Keratinocyte (primary cell): ENCODE results near the gene NDEL1. TPM values are rescaled to one million over a fixed set of nuclear protein-coding genes. Genes with fewer than 3 reads are reported as not detected.

Experiments used
- DNase-seq: peaks from one replicate; pipeline ENCODE4 v3.0.0-alpha.2; 2011; ENCODE audit warnings: low read depth, missing footprints, low spot score
- FAIRE-seq: peaks from 2 replicates; lab custom pipeline; 2011; peaks lifted over from hg19 to GRCh38; lab: Jason Lieb, UNC
- H2AFZ ChIP-seq: 2 replicates; pipeline ENCODE4 v1.6.0; 2012; ENCODE audit warnings: low read length, control low read depth, inconsistent platforms; ENCODE audit not compliant: control insufficient read depth
- H3K27ac ChIP-seq: 2 replicates; pipeline ENCODE4 v1.5.1; 2011; ENCODE audit warnings: low read length; ENCODE audit not compliant: control insufficient read depth, insufficient read depth
- H3K27me3 ChIP-seq: 3 replicates; pipeline ENCODE4 v1.6.0; 2011; ENCODE audit warnings: low read length; ENCODE audit not compliant: control insufficient read depth, insufficient read depth; ENCODE audit errors: extremely low read depth
- H3K36me3 ChIP-seq, 2 experiments: 2 replicates in 1 of 2; 3 replicates in 1 of 2; pipeline ENCODE4 v1.5.1; 2011; ENCODE audit warnings: low read length in 2 of 2, mild to moderate bottlenecking in 1 of 2; ENCODE audit not compliant: control insufficient read depth in 2 of 2, insufficient read depth in 2 of 2; ENCODE audit errors: extremely low read depth in 1 of 2
- H3K4me1 ChIP-seq: 3 replicates; pipeline ENCODE4 v1.5.1; 2011; ENCODE audit warnings: low read length; ENCODE audit not compliant: control insufficient read depth, insufficient read depth; ENCODE audit errors: extremely low read depth
- H3K4me2 ChIP-seq: 3 replicates; pipeline ENCODE4 v1.6.0; 2011; ENCODE audit warnings: low read depth, low read length; ENCODE audit not compliant: control insufficient read depth, insufficient read depth; ENCODE audit errors: extremely low read depth
- H3K4me3 ChIP-seq, 3 experiments: fragments of 200-600 bp in 1 of 3; sonication (generic) in 1 of 3; 2 replicates in 2 of 3; 3 replicates in 1 of 3; pipeline ENCODE4 v1.5.1; 2011 to 2016; ENCODE audit warnings: low read length in 3 of 3, mild to moderate bottlenecking in 3 of 3, control low read depth in 2 of 3, inconsistent platforms in 1 of 3, low read depth in 1 of 3, mixed read lengths in 1 of 3, mixed run types in 1 of 3, moderate library complexity in 1 of 3; ENCODE audit not compliant: control insufficient read depth in 2 of 3, insufficient read depth in 2 of 3; ENCODE audit errors: extremely low read depth in 1 of 3
- H3K79me2 ChIP-seq: 2 replicates; pipeline ENCODE4 v1.6.0; 2012; ENCODE audit warnings: low read length; ENCODE audit not compliant: control insufficient read depth, insufficient read depth
- H3K9ac ChIP-seq: 3 replicates; pipeline ENCODE4 v1.6.0; 2011; ENCODE audit warnings: low read length; ENCODE audit not compliant: control insufficient read depth, insufficient read depth; ENCODE audit errors: extremely low read depth
- H3K9me1 ChIP-seq: 3 replicates; pipeline ENCODE4 v1.6.0; 2011; ENCODE audit warnings: low read length; ENCODE audit not compliant: control insufficient read depth, insufficient read depth; ENCODE audit errors: extremely low read depth
- H3K9me3 ChIP-seq: 2 replicates; pipeline ENCODE4 v1.5.1; 2012; ENCODE audit warnings: low read depth, low read length; ENCODE audit not compliant: control insufficient read depth
- H4K20me1 ChIP-seq: 3 replicates; pipeline ENCODE4 v1.6.0; 2011; ENCODE audit warnings: low read length; ENCODE audit not compliant: control insufficient read depth, insufficient read depth; ENCODE audit errors: extremely low read depth
- CTCF ChIP-seq, 3 experiments: IDR thresholded peaks in 1 of 3; conservative IDR thresholded peaks in 1 of 3; optimal IDR thresholded peaks in 1 of 3; 2 replicates in 2 of 3; 3 replicates in 1 of 3; pipeline versions ENCODE3 to v1.5.1; 2011; ENCODE audit warnings: low read length in 3 of 3, mild to moderate bottlenecking in 3 of 3, moderate library complexity in 2 of 3, control low read depth in 1 of 3, inconsistent platforms in 1 of 3; ENCODE audit not compliant: insufficient read depth in 2 of 3; ENCODE audit errors: extremely low read depth in 1 of 3
- EZH2 ChIP-seq: IDR thresholded peaks from one replicate; pipeline ENCODE4 v1.6.1; 2012; ENCODE audit warnings: inconsistent platforms, mild to moderate bottlenecking, low read length, moderate library complexity
- dilution Hi-C: fragments of 300-500 bp; cut with MboI; formaldehyde crosslinking; loops from one replicate; pipeline ENCODE4 v1.7.0; 2020; ENCODE audit warnings: low sequenced_read_pairs; ENCODE audit not compliant: extremely low pct_ligation_motif_present
- polyA plus RNA-seq, 5 experiments: library from polyadenylated mRNA; depleted of rRNA in 3 of 5; stranded (reverse) in 3 of 5; stranded (forward) in 1 of 5; unstranded in 1 of 5; fragments of >200 nt; gene quantifications; 1 replicate in 1 of 5; 2 replicates in 3 of 5; 3 replicates in 1 of 5; pipeline versions ENCODE4 v1.2.1 to v1.2.3, GENCODE V29; 2011 to 2012; ENCODE audit warnings: missing spikeins in 2 of 5, low read depth in 1 of 5, low replicate concordance in 1 of 5
- small RNA-seq, 3 experiments: library from RNA; depleted of rRNA; stranded (forward); fragments of <200 nt; gene quantifications; one replicate each; pipeline ENCODE3, GENCODE V24; 2012; ENCODE audit warnings: low read depth in 3 of 3, low replicate concordance in 1 of 3; ENCODE audit not compliant: insufficient read length in 3 of 3

NDEL1 gene
- polyA plus RNA-seq, 1 donor (not counting 4 experiments of a cell fraction or from before 2014, with no cell fraction given), result 76.8 TPM

GRCh38 chr17:8506145-8506544 lies 70.5 kb downstream of the NDEL1 start:
- Histone ChIP-seq H3K4me2 (no peak overlapping the region), H3K36me3 (peaks cover 11 to 22% of the 10 kb centered on the region in 2 experiments), H2AFZ (no peak overlapping the region), H3K27ac (no peak overlapping the region), H3K9me1 (no peaks in the 10 kb centered on the region), H3K27me3 (no peaks in the 10 kb centered on the region), H3K9me3 (no peaks in the 10 kb centered on the region), H3K4me3 (no peak overlapping the region), H3K9ac (no peak overlapping the region), H3K4me1 (no peaks in the 10 kb centered on the region), H3K79me2 (no peaks in the 10 kb centered on the region), H4K20me1 (no peaks in the 10 kb centered on the region)
- no peak for DNase-seq
- no peak for FAIRE-seq
- dilution Hi-C loops, result no loop called here
- TF ChIP-seq EZH2 (no peak), CTCF (optimal IDR thresholded peaks at IDR 0.05 in 1 of 3, IDR thresholded peaks at IDR 0.05 in 1 of 3, conservative IDR thresholded peaks at IDR 0.05 in 1 of 3; ENCODE audit: extremely low read depth in 1 of 3, insufficient read depth in 2 of 3, low read length in 3 of 3) (no peak)

- H3K27ac ChIP-seq, result no peak overlapping the region
- FAIRE-seq, result no peak
- no peak overlapping the region for H3K9ac ChIP-seq
- no peaks in the 10 kb centered on the region for H3K27me3 ChIP-seq
- H4K20me1 ChIP-seq, result no peaks in the 10 kb centered on the region
- TF ChIP-seq CTCF (optimal IDR thresholded peaks at IDR 0.05 in 1 of 3, IDR thresholded peaks at IDR 0.05 in 1 of 3, conservative IDR thresholded peaks at IDR 0.05 in 1 of 3; ENCODE audit: extremely low read depth in 1 of 3, insufficient read depth in 2 of 3, low read length in 3 of 3), result no peak
- TF ChIP-seq EZH2, result no peak
- no peak overlapping the region for H3K4me3 ChIP-seq
- H3K9me1 ChIP-seq, result no peaks in the 10 kb centered on the region
- H3K4me1 ChIP-seq, result no peaks in the 10 kb centered on the region
- no peak overlapping the region for H2AFZ ChIP-seq
- dilution Hi-C loops, result no loop called here
- no peak overlapping the region for H3K4me2 ChIP-seq
- no peaks in the 10 kb centered on the region for H3K9me3 ChIP-seq
- H3K36me3 ChIP-seq, result peaks cover 8 to 10% of the 10 kb centered on the region in 2 experiments
- no peaks in the 10 kb centered on the region for H3K79me2 ChIP-seq
- DNase-seq, result no peak
Measured at GRCh38 chr17:8514801-8515200, 79.1 kb downstream of the NDEL1 start.

Small RNA genes lying within 50 kb of the gene (small RNA-seq; reads per million reads assigned to genes)
- 0 to 4.3 (median 0.33) reads per million in 3 experiments for gene RNU7-43P

Other genes with a start within 250 kb of the NDEL1 start
- 4.2 to 6.3 TPM (median 5.5 TPM) in 3 replicates for gene BORCS6, start 245.7 kb upstream of the NDEL1 start, polyA plus RNA-seq
- gene AURKB, start 225.3 kb upstream of the NDEL1 start, polyA plus RNA-seq, result 1.4 to 28.2 TPM (median 12.6 TPM) in 3 replicates
- gene CTC1, start 187.8 kb upstream of the NDEL1 start, polyA plus RNA-seq, result 7.4 to 17.7 TPM (median 12.1 TPM) in 3 replicates
- 10.3 to 14.1 TPM (median 13.5 TPM) in 3 replicates for gene PFAS, start 186.6 kb upstream of the NDEL1 start, polyA plus RNA-seq
- gene RANGRF, start 147.2 kb upstream of the NDEL1 start, polyA plus RNA-seq, result 21.3 to 28.7 TPM (median 24.4 TPM) in 3 replicates
- 0.71 to 1.3 TPM (median 1.1 TPM) in 3 replicates for gene SLC25A35, start 140.5 kb upstream of the NDEL1 start, polyA plus RNA-seq
- not detected in 3 replicates for gene ARHGEF15, start 125.6 kb upstream of the NDEL1 start, polyA plus RNA-seq
- gene ODF4, start 96.0 kb upstream of the NDEL1 start, polyA plus RNA-seq, result not detected in 3 replicates
- 4,206 to 5,909 TPM (median 4,505 TPM) in 3 replicates for gene RPL26, start 52.7 kb upstream of the NDEL1 start, polyA plus RNA-seq
- gene RNF222, start 38.1 kb upstream of the NDEL1 start, polyA plus RNA-seq, result 0.18 to 0.46 TPM (median 0.23 TPM) in 3 replicates
- 17.0 to 26.2 TPM (median 21.2 TPM) in 3 replicates for gene MYH10, start 194.8 kb downstream of the NDEL1 start, polyA plus RNA-seq